Measurements from ENCODE around the gene NTF3.

The NTF3 gene

GRCh38 chr12:5473783-5474116 lies 41.8 kb downstream of the NTF3 start (continued):
- TF ChIP-seq ZBTB49 (tag by site-specific recombination; IDR thresholded peaks at IDR 0.05; ENCODE audit: low read depth), result no peak
- TF ChIP-seq GLIS1 (tag by site-specific recombination; IDR thresholded peaks at IDR 0.05), result no peak
- TF ChIP-seq ZNF311 (tag by site-specific recombination; IDR thresholded peaks at IDR 0.05; ENCODE audit: borderline replicate concordance), result no peak
- no peak for TF ChIP-seq AEBP2 (tag by site-specific recombination; IDR thresholded peaks at IDR 0.05; ENCODE audit: borderline replicate concordance)
- no peak for TF ChIP-seq ZNF747 (tag by site-specific recombination; IDR thresholded peaks at IDR 0.05)
- no peak for TF ChIP-seq ZNF248 (tag by site-specific recombination; IDR thresholded peaks at IDR 0.05)
- TF ChIP-seq ZFP69B (tag by site-specific recombination; IDR thresholded peaks at IDR 0.05), result no peak
- no peak for TF ChIP-seq ATF2 (tag by site-specific recombination; IDR thresholded peaks at IDR 0.05; ENCODE audit: low read depth)
- no peak for TF ChIP-seq ZNF121 (tag by site-specific recombination; IDR thresholded peaks at IDR 0.05)
- no peak for TF ChIP-seq ZNF692 (tag by site-specific recombination; IDR thresholded peaks at IDR 0.05)

GRCh38 chr12:5476356-5476755 lies 44.4 kb downstream of the NTF3 start:
- POLR2A ChIA-PET, result no interaction called here
- CTCF ChIA-PET, result no interaction called here
- TF ChIP-seq ZNF518A (tag by site-specific recombination; conservative IDR thresholded peaks at IDR 0.05; ENCODE audit: low read depth) (no peak), GLI4 (tag by site-specific recombination; IDR thresholded peaks at IDR 0.05) (no peak), ZNF211 (tag by site-specific recombination; IDR thresholded peaks at IDR 0.05; ENCODE audit: low read depth) (no peak), ZSCAN23 (tag by site-specific recombination; IDR thresholded peaks at IDR 0.05) (no peak), ZNF626 (tag by site-specific recombination; IDR thresholded peaks at IDR 0.05) (no peak), HOXD13 (CRISPR knock-in tag; IDR thresholded peaks at IDR 0.05; ENCODE audit: borderline replicate concordance) (no peak), ZNF23 (tag by site-specific recombination; IDR thresholded peaks at IDR 0.05; ENCODE audit: borderline replicate concordance) (no peak), TCF7L2 (IDR thresholded peaks at IDR 0.05; ENCODE audit: borderline replicate concordance, low read depth, low read length) (no peak), REPIN1 (tag by site-specific recombination; IDR thresholded peaks at IDR 0.05; ENCODE audit: low read depth) (no peak), KLF1 (tag by site-specific recombination; IDR thresholded peaks at IDR 0.05) (no peak), IKZF3 (tag by site-specific recombination; IDR thresholded peaks at IDR 0.05) (no peak), ZNF473 (tag by site-specific recombination; IDR thresholded peaks at IDR 0.05) (no peak), ZNF792 (tag by site-specific recombination; IDR thresholded peaks at IDR 0.05) (no peak), PRDM6 (tag by site-specific recombination; IDR thresholded peaks at IDR 0.05) (no peak)

More at GRCh38 chr12:5476356-5476755, 44.4 kb downstream of the NTF3 start:
- no peaks in the 10 kb centered on the region; a peak in 1 of 3 replicates for H3K36me3 ChIP-seq (ENCODE audit: control insufficient read depth in 2 of 2, insufficient read depth in 1 of 2, low read length in 2 of 2)
- H3K4me1 ChIP-seq (ENCODE audit: control insufficient read depth, insufficient read depth, low read length), result no peaks in the 10 kb centered on the region
- H3K9me3 ChIP-seq (ENCODE audit: control insufficient read depth, insufficient read depth, low read depth, low read length), result no peaks in the 10 kb centered on the region
- H3K27ac ChIP-seq (ENCODE audit: extremely low read depth, low read depth, low read length), result no peak overlapping the region
- H3K4me3 ChIP-seq (ENCODE audit: low read depth, low read length), result no peak overlapping the region
